ENCODE measurements around the gene OR7D2.

The OR7D2 gene

DNA sequence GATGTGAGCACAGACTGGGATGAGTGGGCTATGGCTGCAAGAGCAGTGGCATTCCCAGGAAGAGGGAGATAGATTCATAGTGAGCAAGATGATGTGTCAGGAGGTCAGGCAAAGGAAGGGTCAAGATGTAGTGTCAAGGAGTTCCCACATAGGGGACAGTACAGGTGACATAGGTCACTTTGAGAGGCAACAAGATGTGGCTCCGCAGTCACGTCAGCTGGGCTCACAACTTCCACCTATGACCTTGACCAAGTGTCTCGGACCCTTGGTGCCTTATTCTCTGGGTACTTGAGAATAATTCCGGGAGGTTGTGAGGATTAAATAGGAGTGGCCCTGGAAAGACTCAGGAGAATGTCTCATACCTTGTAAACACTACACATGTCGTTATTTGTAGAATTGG, 28.1 kb upstream of the OR7D2 start:
- no peaks in the 10 kb centered on the region for H3K27me3 ChIP-seq (ENCODE audit: control insufficient read depth, insufficient read depth, low read length)
- H3K4me1 ChIP-seq: no peaks in the 10 kb centered on the region
- H3K4me2 ChIP-seq (ENCODE audit: low read length): no peak overlapping the region
- H3K9me3 ChIP-seq (ENCODE audit: control insufficient read depth, low read length): no peaks in the 10 kb centered on the region
- no peaks in the 10 kb centered on the region for H3K36me3 ChIP-seq (ENCODE audit: control insufficient read depth, insufficient read depth, low read length)
- no peak overlapping the region for H2AFZ ChIP-seq
- no peak overlapping the region for H3K27ac ChIP-seq
- H3K79me2 ChIP-seq: peaks cover 73% of the 10 kb centered on the region
- no peak overlapping the region for H3K4me3 ChIP-seq (ENCODE audit: low read depth, low read length)
- no peak overlapping the region for H3K9ac ChIP-seq
- TF ChIP-seq CTCF (IDR thresholded peaks at IDR 0.05): no peak

GRCh38 chr19:9151367-9151766, 27.4 kb upstream of the OR7D2 start:
- Histone ChIP-seq H2AFZ (no peak overlapping the region), H3K4me1 (no peaks in the 10 kb centered on the region), H3K4me3 (ENCODE audit: low read depth, low read length) (no peak overlapping the region), H3K79me2 (peaks cover 76% of the 10 kb centered on the region), H3K4me2 (ENCODE audit: low read length) (no peak overlapping the region), H3K27ac (no peak overlapping the region), H3K36me3 (ENCODE audit: control insufficient read depth, insufficient read depth, low read length) (no peaks in the 10 kb centered on the region), H3K27me3 (ENCODE audit: control insufficient read depth, insufficient read depth, low read length) (no peaks in the 10 kb centered on the region), H3K9ac (no peak overlapping the region), H3K9me3 (ENCODE audit: control insufficient read depth, low read length) (no peaks in the 10 kb centered on the region)
- TF ChIP-seq CTCF (IDR thresholded peaks at IDR 0.05): no peak

DNA sequence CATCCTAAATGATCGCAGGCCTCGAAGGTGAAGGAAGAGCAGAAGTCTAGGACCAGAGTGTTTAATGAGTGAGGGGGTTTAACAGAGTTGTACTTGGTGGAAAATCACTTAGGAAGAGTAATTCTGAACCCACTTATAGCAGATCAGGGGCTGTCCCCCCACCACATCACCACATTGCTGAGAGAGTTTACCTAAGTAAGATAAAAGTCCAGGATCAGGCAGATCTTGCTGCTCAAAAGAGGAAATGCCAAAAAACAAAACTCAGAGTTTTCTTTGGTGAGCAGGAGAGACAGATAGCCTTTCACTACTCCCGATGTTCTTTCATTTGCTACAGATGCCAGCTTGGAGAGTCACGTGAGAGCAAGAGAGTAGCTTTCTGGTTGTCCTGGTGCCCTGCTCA, 23.2 kb upstream of the OR7D2 start:
- Histone ChIP-seq H3K9me3 (ENCODE audit: control insufficient read depth, low read length) (no peaks in the 10 kb centered on the region), H3K36me3 (ENCODE audit: control insufficient read depth, insufficient read depth, low read length) (no peaks in the 10 kb centered on the region), H3K27ac (no peak overlapping the region)

GRCh38 chr19:9156304-9156703, 22.5 kb upstream of the OR7D2 start:
- Histone ChIP-seq H3K4me3 (ENCODE audit: low read depth, low read length) (no peak overlapping the region), H3K27ac (no peak overlapping the region), H2AFZ (no peak overlapping the region), H3K4me1 (no peaks in the 10 kb centered on the region), H3K27me3 (ENCODE audit: control insufficient read depth, insufficient read depth, low read length) (no peaks in the 10 kb centered on the region), H3K9ac (no peak overlapping the region), H3K79me2 (peaks cover 32% of the 10 kb centered on the region), H3K9me3 (ENCODE audit: control insufficient read depth, low read length) (no peaks in the 10 kb centered on the region), H3K36me3 (ENCODE audit: control insufficient read depth, insufficient read depth, low read length) (no peaks in the 10 kb centered on the region), H3K4me2 (ENCODE audit: low read length) (no peak overlapping the region)
- no peak for TF ChIP-seq CTCF (IDR thresholded peaks at IDR 0.05)

More for the DNA sequence above, 23.2 kb upstream of the OR7D2 start:
- Histone ChIP-seq H3K4me2 (ENCODE audit: low read length) (no peak overlapping the region), H2AFZ (no peak overlapping the region), H3K4me3 (ENCODE audit: low read depth, low read length) (no peak overlapping the region), H3K79me2 (peaks cover 39% of the 10 kb centered on the region), H3K9ac (no peak overlapping the region), H3K27me3 (ENCODE audit: control insufficient read depth, insufficient read depth, low read length) (no peaks in the 10 kb centered on the region), H3K4me1 (no peaks in the 10 kb centered on the region)
- no peak for TF ChIP-seq CTCF (IDR thresholded peaks at IDR 0.05)

GRCh38 chr19:9159891-9160290, 18.9 kb upstream of the OR7D2 start:
- Histone ChIP-seq H3K9ac (no peak overlapping the region), H3K79me2 (peaks cover 6% of the 10 kb centered on the region), H3K9me3 (ENCODE audit: control insufficient read depth, low read length) (no peaks in the 10 kb centered on the region), H3K4me2 (ENCODE audit: low read length) (no peak overlapping the region), H2AFZ (no peak overlapping the region), H3K4me3 (ENCODE audit: low read depth, low read length) (no peak overlapping the region), H3K27ac (no peak overlapping the region), H3K4me1 (no peaks in the 10 kb centered on the region), H3K27me3 (ENCODE audit: control insufficient read depth, insufficient read depth, low read length) (no peaks in the 10 kb centered on the region), H3K36me3 (ENCODE audit: control insufficient read depth, insufficient read depth, low read length) (no peaks in the 10 kb centered on the region)
- TF ChIP-seq CTCF (IDR thresholded peaks at IDR 0.05): no peak

All from parathyroid adenoma (tissue), 2 donors.